Tibial nerve (tissue), 4 donors: ENCODE results near the gene LTO1. TPM values are rescaled to one million over a fixed set of nuclear protein-coding genes. Genes with fewer than 3 reads are reported as not detected.
"Not testable (repeated sequence)": the region's sequence is repeated elsewhere in the genome, so short reads cannot be mapped to it uniquely, and the experiment has no call there.

Experiments
- DNase-seq, 2 donors: peaks; one replicate each; pipeline ENCODE4 v3.0.0-alpha.2; 2019; ENCODE audit warnings: low spot score in 2 of 2
- H3K27ac ChIP-seq, 4 donors: fragments of 200-600 bp; sonication (generic) in 3 of 4; one replicate each; pipeline ENCODE4 v1.5.1; 2017 to 2019; ENCODE audit warnings: mild to moderate bottlenecking in 1 of 4
- H3K27me3 ChIP-seq, 2 donors: fragments of 200-600 bp; sonication (generic) in 1 of 2; one replicate each; pipeline versions ENCODE4 v1.5.1 to v1.6.0; 2017 to 2019
- H3K36me3 ChIP-seq, 3 donors: fragments of 200-600 bp; sonication (generic); one replicate each; pipeline ENCODE4 v1.5.1; 2018 to 2019
- H3K4me1 ChIP-seq, 4 donors: fragments of 200-600 bp; sonication (generic) in 3 of 4; one replicate each; pipeline ENCODE4 v1.5.1; 2017 to 2019
- H3K4me3 ChIP-seq, 4 donors: fragments of 200-600 bp; sonication (generic) in 3 of 4; one replicate each; pipeline ENCODE4 v1.5.1; 2017 to 2019; ENCODE audit warnings: mild to moderate bottlenecking in 1 of 4, moderate library complexity in 1 of 4
- H3K9me3 ChIP-seq, 4 donors: fragments of 200-600 bp; sonication (generic) in 3 of 4; one replicate each; pipeline ENCODE4 v1.5.1; 2017 to 2019
- EP300 ChIP-seq, 2 donors: sonication (generic); formaldehyde crosslinking; IDR thresholded peaks; one replicate each; pipeline ENCODE4 v1.6.1; 2017; ENCODE audit warnings: antibody characterized with exemption in 2 of 2, mild to moderate bottlenecking in 1 of 2
- POLR2A ChIP-seq, 2 donors: fragments of 450-650 bp; IDR thresholded peaks; one replicate each; pipeline ENCODE4 v1.6.1; 2017; ENCODE audit warnings: antibody characterized with exemption in 2 of 2, mild to moderate bottlenecking in 2 of 2, moderate library complexity in 2 of 2
- WGBS, 2 donors: methylation state at CpG; one replicate each; pipeline ENCODE4 v1.1.5; 2018; 5-methylcytosine and 5-hydroxymethylcytosine counted together
- total RNA-seq, 4 donors: library from RNA; depleted of rRNA; stranded (reverse); fragments of >200 nt; gene quantifications; one replicate each; pipeline ENCODE4 v1.1.0, GENCODE V29; 2016
- TF ChIP-seq, protein P1 (sequence below), 5 experiments: fragments of 200-600 bp in 3 of 5; fragments of 450-650 bp in 2 of 5; sonication (generic) in 3 of 5; IDR thresholded peaks; one replicate each; pipeline ENCODE4 v1.5.1; 2016 to 2019; ENCODE audit warnings: antibody characterized with exemption in 5 of 5, mild to moderate bottlenecking in 3 of 5, moderate library complexity in 2 of 5

Gene LTO1
- total RNA-seq, 4 donors from 2014 or later: 22.5 to 29.9 (median 23.1) TPM

DNA sequence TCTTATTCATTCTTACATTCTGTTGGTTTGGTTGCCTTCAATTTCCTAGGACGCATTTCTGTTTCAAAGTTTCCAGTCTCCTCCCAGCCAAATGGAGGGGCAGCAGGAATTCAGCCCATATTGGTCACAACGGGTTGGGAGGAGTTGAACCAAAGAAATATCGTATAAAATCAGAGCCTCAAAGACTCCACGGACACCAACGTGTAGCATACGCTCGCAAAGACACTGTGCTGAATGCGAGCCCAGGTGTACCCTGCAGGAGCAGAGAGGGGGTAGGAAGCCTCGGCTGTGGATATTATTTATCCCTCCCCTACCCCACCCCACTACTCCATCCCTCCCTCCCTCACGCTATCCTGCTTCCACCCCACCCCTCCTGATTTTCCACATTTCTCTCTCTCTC, 49.7 kb downstream of the LTO1 start:
- no peak for DNase-seq
- 79 to 80% methylated on average over 10 of the region's 10 CpGs for WGBS, 2 donors
- Histone ChIP-seq H3K27me3 (no peaks in the 10 kb centered on the region), H3K4me3 (no peak overlapping the region), H3K9me3 (peaks cover 0 to 14% (median 0%) of the 10 kb centered on the region in 4 donors), H3K27ac (no peak overlapping the region), H3K36me3 (no peaks in the 10 kb centered on the region), H3K4me1 (no peaks in the 10 kb centered on the region)
- TF ChIP-seq, protein P1, sequence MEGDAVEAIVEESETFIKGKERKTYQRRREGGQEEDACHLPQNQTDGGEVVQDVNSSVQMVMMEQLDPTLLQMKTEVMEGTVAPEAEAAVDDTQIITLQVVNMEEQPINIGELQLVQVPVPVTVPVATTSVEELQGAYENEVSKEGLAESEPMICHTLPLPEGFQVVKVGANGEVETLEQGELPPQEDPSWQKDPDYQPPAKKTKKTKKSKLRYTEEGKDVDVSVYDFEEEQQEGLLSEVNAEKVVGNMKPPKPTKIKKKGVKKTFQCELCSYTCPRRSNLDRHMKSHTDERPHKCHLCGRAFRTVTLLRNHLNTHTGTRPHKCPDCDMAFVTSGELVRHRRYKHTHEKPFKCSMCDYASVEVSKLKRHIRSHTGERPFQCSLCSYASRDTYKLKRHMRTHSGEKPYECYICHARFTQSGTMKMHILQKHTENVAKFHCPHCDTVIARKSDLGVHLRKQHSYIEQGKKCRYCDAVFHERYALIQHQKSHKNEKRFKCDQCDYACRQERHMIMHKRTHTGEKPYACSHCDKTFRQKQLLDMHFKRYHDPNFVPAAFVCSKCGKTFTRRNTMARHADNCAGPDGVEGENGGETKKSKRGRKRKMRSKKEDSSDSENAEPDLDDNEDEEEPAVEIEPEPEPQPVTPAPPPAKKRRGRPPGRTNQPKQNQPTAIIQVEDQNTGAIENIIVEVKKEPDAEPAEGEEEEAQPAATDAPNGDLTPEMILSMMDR (IDR thresholded peaks at IDR 0.05): no peak
- TF ChIP-seq EP300 (IDR thresholded peaks at IDR 0.05): no peak
- no peak for TF ChIP-seq POLR2A (IDR thresholded peaks at IDR 0.05)

DNA sequence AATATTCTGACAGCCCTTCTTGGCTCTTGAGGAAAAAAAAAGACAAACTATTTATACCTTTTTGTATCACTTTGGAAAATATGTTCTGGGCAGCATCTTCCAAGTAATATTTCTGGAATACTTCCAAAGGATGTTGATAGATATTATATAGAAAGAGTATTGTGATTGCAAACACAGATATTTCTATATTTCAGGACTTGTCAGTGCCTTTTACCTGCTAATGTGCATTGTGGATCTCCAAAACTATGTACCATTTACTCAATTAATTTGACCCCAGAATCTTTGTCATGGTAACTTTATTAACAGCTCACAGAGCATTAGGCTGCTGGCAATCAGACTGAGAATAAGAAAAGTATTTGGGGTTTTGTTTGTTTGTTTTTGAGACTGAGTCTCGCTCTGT, 50.9 kb downstream of the LTO1 start:
- no peak overlapping the region for H3K4me3 ChIP-seq
- no peak for TF ChIP-seq POLR2A (IDR thresholded peaks at IDR 0.05)
- TF ChIP-seq, protein P1 (IDR thresholded peaks at IDR 0.05): no peak
- no peak for TF ChIP-seq EP300 (IDR thresholded peaks at IDR 0.05)

GRCh38 chr11:69622097-69622681, 53.0 kb downstream of the LTO1 start:
- not testable (repeated sequence) for H3K36me3 ChIP-seq, H3K9me3 ChIP-seq, DNase-seq, H3K27me3 ChIP-seq, H3K4me3 ChIP-seq, H3K4me1 ChIP-seq, H3K27ac ChIP-seq
- 74 to 80% methylated on average over 8 of the region's 8 CpGs for WGBS, 2 donors

More for the DNA sequence above, 50.9 kb downstream of the LTO1 start:
- 84 to 86% methylated on average over 1 of the region's 1 CpG for WGBS, 2 donors
- no peaks in the 10 kb centered on the region for H3K4me1 ChIP-seq
- DNase-seq: no peak
- H3K36me3 ChIP-seq: no peaks in the 10 kb centered on the region
- H3K9me3 ChIP-seq: peaks cover 0 to 3% (median 0%) of the 10 kb centered on the region in 4 donors
- no peaks in the 10 kb centered on the region for H3K27me3 ChIP-seq
- H3K27ac ChIP-seq: no peak overlapping the region

- Histone ChIP-seq H3K4me1 (no peaks in the 10 kb centered on the region), H3K27me3 (no peaks in the 10 kb centered on the region), H3K4me3 (no peak overlapping the region), H3K9me3 (no peaks in the 10 kb centered on the region), H3K27ac (no peak overlapping the region), H3K36me3 (no peaks in the 10 kb centered on the region)
- WGBS, 2 donors: 74 to 80% methylated on average over 2 of the region's 2 CpGs
- DNase-seq: no peak
- no peak for TF ChIP-seq POLR2A (IDR thresholded peaks at IDR 0.05)
- no peak for TF ChIP-seq EP300 (IDR thresholded peaks at IDR 0.05)
- TF ChIP-seq, protein P1 (IDR thresholded peaks at IDR 0.05): no peak
Measured at GRCh38 chr11:69620683-69621290, 54.4 kb downstream of the LTO1 start.

DNA sequence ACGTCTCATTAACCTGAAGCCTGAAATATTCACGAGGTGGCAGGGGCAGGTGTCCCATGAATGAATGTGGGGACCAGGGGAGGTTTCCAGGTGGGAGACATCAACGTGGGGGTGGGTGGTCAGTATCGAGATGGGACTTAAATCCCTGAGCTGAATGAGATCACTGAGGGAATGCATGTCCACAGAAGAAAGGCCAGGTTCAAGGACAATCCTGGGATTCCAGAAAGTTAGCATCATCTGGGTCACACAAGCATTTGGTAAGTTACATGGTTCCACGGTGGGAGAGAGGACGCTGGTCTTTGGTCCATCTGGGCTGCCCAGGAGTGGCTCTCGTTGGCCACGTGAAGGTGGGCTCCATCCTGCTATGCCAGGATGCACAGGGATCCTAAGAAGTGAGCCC, 56.9 kb downstream of the LTO1 start:
- Histone ChIP-seq H3K27ac (no peak overlapping the region), H3K36me3 (no peaks in the 10 kb centered on the region), H3K4me1 (no peaks in the 10 kb centered on the region), H3K27me3 (no peaks in the 10 kb centered on the region), H3K4me3 (no peak overlapping the region), H3K9me3 (no peaks in the 10 kb centered on the region)
- TF ChIP-seq, protein P1 (IDR thresholded peaks at IDR 0.05): no peak
- no peak for TF ChIP-seq EP300 (IDR thresholded peaks at IDR 0.05)
- no peak for TF ChIP-seq POLR2A (IDR thresholded peaks at IDR 0.05)
- 87 to 88% methylated on average over 8 of the region's 8 CpGs for WGBS, 2 donors
- no peak for DNase-seq
